Measurements from ENCODE around the gene SARDH.

The SARDH gene, protein sequence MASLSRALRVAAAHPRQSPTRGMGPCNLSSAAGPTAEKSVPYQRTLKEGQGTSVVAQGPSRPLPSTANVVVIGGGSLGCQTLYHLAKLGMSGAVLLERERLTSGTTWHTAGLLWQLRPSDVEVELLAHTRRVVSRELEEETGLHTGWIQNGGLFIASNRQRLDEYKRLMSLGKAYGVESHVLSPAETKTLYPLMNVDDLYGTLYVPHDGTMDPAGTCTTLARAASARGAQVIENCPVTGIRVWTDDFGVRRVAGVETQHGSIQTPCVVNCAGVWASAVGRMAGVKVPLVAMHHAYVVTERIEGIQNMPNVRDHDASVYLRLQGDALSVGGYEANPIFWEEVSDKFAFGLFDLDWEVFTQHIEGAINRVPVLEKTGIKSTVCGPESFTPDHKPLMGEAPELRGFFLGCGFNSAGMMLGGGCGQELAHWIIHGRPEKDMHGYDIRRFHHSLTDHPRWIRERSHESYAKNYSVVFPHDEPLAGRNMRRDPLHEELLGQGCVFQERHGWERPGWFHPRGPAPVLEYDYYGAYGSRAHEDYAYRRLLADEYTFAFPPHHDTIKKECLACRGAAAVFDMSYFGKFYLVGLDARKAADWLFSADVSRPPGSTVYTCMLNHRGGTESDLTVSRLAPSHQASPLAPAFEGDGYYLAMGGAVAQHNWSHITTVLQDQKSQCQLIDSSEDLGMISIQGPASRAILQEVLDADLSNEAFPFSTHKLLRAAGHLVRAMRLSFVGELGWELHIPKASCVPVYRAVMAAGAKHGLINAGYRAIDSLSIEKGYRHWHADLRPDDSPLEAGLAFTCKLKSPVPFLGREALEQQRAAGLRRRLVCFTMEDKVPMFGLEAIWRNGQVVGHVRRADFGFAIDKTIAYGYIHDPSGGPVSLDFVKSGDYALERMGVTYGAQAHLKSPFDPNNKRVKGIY

DNA sequence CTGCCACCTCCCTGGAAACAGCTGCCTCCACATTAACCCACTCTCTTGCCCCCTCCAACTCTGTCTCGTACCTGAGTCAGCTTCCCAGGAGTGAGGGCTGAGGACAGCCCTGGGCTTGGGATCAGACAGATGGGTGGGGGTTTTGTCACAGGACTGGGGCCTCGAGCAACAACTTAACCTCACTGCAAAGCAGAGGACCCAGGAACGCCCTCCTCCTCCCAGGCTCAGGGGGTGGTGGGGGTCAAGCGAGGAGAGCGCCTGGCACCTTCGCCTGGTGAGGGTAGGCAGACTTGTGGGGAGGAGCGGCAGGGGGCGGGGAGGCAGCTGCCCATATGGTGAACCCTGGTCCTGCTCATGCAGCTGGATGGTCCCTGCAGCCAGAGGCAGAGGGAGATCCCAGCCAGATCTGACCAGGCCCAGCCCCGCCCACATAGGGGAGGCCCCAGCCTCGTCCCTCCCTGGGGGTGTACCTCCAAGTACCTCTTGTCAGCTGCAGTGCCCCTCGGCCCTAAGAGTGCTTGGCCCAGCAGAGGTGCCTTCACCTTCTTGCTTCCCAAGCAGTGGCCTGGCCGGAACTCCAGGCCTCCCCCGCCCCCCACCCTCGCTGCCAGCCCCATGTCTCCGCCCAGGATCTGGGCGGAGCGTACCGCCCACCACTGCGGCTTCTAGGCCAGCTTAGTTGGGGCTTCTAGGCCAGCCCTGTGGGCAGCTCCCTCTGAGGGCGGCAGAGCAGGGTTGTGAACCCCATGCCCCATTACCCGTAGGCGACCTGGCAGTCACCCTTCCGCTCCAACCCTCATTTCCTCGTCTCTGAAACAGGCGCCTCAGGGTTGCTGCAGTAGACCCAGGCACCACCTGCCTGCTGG is at the start of gene SARDH:
Gene SARDH, minus strand, starts transcription at position 579 of the 866 bp plus-strand sequence. CDS start 4,179 bp downstream, outside the sequence.
- no peak for DNase-seq (ENCODE audit: low read depth in 2 of 2)

DNA sequence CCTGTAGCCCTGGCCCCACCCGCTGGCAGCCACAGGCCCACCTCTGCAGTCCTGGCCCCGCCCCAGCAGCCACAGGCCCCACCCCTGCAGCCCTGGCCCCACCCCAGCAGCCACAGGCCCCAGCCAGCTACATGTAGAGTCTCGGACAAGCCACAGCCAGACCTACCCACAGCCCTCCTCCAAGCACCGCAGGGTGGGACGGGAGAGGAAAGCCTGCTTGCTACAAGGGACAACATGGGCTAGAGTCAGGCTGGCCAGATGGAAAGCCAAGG is 49.5 kb upstream of the SARDH start:
- DNase-seq (ENCODE audit: low read depth in 2 of 2) = no peak

DNA sequence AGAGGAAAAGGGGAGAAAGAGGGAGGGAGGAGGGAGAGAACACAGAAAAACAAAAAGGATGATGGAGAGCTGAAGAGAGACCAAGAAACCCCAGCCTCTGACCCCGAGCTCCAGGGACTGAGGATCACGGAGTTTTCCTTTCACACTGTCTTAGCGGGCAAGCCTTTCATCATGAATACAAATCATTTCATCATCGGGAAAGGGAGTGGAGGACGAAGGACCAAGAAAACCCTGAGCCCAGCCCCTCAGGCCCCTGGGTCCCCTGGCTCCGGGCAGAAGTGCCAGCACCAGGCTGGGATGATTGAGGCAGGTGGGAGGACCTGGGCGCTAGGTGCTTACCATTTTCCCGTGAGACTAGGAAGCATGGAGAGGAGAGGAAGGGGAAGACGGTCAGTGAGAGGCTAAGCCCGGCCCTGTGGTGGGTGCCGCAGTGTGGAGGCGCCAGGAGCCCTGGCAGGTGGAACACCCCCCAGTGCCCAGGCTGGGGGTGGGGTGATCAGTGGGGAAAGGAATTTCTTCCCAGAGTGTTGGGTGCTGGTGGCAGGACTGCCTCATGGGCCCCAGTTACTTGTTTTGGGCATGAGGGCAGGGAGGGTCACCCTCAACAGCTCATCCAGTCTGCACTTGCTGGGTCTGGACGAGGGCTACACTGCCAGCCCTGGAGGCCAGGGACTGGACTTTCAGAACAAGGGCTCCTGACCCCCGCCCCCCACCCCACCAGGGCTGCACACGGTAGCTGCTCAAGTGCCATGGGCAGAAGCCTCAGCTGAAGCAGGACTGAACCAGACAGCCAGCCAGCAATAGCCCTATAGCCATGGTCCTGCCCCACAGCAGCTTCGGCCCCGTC is 49.0 kb upstream of the SARDH start:
- no peak for DNase-seq (ENCODE audit: low read depth in 2 of 2)

DNA sequence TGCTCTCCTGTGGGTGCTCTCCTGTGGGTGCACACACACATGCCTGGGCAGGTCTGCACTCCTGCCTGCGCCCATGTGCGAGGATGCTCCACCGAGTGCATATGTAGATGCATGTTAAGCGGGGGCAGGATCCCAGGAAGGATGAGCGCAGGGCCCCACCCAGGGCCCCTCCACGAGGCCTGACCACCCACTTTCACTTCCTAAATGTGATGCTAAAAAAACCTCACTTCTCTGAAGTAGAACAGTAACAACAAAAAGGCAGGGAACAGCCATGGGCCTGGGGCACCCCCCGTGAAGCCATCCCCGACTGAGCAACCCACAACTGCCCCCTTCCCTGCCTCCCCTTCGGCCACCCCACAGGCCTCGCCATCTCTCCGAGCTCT is 48.2 kb upstream of the SARDH start:
- no peak for DNase-seq (ENCODE audit: low read depth in 2 of 2)

DNA sequence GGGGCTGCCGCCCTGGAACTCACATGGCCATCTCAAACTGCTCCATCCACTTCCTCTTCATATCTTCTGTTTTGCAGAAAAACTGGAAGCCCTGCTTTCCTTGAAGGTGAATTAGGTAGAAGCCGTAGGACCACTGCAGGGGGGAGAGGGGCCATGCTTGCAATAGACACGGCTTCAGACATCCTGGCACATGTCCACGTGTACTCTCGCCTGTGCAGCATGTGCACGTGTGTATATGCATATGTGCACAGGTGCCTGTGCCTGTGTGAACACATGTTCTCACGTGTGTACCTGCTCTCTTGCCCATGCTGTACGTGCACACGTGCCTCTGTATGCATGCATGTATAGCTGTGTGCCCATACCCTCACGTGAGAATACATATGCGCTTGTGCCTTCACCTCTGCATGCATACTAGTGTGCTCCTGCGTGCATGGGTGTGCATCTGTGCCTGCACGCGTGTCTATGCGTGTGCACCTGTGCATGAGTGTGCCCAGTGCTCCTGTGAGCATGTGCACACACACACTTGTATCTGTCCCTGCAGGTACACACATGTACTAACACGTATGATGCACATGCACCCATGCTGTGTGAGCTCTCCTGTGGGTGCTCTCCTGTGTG is 47.7 kb upstream of the SARDH start:
- DNase-seq (ENCODE audit: low read depth in 2 of 2) = no peak

DNA sequence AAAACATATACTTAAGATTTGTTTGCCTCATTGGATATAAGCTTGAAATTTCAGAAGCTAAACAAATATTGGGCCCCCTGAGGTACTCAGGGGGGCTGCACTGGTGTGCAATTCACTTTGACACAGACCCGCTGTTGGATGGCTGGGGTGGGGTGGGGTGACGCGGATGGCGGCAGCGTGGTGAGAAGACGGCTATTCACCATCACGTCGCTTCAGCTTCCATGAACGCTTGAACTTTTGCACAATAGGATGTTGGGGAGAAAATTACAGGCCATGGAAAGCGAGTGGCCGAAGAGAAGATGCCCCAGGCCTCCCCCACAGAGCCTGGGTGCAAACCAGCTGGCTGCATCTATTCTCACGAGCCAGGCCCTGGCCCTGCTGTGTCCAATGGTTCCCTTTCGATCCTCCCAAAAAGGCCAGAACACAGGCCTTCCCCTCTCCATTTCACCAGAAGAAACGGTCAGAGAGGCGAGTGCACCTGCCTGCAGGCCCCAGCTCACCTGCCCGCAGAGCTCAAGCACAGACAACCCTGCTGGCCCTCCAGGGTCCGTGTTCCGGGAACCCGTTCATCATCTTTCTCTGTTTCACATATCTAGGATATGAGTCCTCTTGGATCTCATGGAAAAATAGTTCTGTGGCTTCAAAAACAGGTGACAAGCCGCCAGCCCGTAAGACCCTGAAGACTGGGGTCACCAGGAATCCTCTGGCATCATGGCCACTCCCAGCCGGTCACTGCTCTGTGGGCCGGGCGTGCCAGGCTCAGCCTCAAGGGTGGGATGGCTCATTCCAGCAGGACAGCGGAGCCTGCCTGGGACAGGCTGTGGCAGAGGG is 46.8 kb upstream of the SARDH start:
- DNase-seq (ENCODE audit: low read depth in 2 of 2) = no peak

DNA sequence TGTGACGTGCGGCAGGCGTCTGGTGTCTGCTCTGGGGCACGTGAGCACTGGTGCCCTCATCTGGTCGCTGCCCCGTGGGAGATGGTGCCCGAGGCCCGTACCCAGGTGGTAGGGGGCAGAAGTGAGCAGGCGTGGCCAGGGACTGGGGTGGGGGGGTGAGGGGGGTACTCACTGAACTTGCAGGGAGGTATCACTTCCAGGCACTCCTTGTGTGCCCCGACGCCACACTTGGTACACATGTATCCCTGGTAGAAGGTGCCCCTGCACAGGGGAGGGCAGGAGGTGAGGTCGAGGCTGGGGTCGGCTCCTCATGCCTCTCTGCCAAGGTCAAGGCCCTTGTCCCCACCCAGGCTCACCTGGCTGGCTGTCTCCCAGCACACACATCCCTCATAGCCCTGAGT is 45.2 kb upstream of the SARDH start:
- no peak for DNase-seq (ENCODE audit: low read depth in 2 of 2)

DNA sequence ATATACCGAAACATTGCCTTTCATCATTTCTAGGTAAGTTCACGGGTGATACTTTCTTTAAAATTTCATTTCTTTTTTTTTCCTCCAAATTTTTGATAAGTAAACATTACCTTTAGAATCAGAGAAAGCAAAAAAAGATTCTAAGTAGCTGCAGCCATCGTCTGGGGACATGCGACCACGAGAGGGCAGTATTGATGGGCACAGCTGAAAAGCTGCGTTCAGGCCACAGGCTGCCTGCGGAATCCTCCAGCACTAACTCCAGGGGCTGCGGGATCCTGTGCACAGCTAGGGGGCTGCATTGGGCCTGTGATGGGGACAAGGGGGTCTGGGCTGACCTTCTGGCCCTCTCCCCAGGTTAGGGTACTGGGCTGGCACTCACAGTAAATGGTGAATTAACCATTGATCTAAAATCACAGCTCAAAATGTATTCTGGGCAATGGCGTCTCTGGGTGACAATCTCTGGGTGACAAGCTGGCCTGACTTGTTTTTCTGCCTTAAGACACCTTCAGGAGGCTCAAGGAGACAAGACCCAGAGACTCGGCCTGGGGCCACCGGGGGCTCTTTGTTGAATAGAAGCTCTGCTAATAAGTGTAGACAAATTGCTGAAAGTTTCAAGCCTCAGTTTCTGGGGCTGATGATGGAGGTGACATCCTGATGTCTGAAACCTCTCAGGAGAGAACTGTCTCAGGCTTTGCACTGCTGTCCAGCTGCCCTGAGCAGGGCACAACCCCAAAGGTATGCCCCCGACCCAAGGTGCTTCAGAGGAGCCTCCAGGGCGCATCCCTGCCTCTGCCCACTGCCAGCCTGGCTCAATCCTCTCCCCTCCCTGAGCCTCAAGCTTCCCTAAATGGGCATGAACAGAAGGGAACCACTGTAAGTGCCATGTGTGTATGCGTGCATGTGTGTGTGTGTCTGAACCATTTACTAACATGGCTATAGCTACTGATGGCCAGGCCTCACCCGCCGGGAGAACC is 44.3 kb upstream of the SARDH start:
- DNase-seq (ENCODE audit: low read depth in 2 of 2) = peak; percentile 23 to 24

DNA sequence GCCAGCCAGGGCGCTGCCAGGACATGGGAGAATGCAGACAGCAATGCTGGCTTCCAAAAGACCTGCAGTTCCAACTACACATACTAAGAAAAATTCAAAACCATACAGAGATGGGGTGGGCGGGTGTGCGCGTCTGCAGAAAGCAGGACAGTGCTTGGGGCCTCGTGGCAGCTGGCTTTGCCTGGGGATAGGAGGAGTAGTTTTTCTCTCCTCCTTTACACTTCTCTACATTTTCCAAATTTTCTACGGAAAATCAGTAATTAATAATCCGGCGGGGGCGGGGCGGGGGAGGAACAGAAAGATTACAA is 43.6 kb upstream of the SARDH start:
- no peak for DNase-seq (ENCODE audit: low read depth in 2 of 2)

DNA sequence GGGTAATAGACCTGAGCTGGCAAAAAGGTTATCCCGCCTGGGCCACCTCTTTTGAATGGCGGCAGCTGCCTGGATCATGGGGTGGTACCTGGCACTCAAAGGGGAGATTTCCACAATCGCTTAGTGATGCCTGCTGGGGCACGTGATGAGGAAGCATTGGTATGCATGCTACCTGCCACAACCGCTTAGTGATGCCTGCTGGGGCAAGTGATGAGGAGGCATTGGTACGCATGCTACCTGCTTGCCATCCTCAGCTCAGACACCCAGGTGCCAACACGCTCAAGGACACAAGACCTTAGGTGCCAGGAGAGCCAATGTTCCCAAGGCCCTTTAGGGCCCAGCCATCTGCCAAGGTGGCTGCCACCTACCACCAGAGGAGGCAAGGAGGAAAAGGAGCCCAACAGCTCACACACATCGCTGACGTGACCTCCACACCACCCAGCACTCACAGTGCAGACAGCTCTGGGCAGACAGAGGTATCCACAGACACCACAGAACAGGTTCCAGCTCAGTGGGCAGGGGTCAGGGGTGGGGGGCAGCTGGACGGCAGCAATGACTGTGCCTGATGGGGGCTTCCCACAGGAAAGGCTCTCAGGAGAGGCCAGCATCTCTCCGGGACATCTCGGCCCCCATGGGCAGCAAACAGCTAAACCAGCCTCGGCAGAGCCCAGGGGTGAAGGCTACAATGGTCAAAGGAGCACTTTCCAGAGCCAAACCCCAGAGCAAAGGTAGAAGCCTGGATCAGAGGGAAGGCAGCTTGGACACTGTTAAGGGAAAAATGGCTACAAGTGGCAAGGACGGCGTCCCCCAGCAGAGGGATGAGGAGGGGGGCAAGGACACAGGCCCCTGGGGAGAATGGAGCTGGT is 43.0 kb upstream of the SARDH start:
- DNase-seq (ENCODE audit: low read depth in 2 of 2) = no peak

DNA sequence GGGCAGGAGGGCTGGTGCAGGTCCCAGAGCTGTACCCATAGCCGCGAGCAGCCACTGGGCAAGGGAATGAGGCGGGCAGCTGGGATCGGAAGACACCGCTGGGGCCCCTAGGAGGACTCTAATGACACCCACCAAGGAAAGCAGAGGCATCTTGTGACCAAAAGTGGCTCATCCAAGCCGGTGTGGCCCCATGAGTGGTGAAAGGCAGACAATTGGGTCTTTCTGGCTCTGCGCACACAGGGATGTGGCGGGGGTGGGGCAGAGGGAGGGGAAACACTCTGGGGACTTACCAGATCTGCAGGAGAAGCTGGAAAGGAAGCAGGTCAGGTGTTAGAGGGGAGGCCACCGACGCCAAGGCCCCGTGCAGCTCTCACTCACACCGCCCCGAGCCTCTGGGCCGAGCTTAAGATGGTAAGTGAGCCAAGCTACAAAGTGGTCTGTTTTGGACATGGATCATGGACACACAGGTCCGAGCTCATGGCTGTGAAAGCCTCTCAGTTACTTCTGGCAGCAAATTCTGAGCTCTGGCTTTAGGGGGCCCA is 42.3 kb upstream of the SARDH start:
- DNase-seq (ENCODE audit: low read depth in 2 of 2) = no peak

DNA sequence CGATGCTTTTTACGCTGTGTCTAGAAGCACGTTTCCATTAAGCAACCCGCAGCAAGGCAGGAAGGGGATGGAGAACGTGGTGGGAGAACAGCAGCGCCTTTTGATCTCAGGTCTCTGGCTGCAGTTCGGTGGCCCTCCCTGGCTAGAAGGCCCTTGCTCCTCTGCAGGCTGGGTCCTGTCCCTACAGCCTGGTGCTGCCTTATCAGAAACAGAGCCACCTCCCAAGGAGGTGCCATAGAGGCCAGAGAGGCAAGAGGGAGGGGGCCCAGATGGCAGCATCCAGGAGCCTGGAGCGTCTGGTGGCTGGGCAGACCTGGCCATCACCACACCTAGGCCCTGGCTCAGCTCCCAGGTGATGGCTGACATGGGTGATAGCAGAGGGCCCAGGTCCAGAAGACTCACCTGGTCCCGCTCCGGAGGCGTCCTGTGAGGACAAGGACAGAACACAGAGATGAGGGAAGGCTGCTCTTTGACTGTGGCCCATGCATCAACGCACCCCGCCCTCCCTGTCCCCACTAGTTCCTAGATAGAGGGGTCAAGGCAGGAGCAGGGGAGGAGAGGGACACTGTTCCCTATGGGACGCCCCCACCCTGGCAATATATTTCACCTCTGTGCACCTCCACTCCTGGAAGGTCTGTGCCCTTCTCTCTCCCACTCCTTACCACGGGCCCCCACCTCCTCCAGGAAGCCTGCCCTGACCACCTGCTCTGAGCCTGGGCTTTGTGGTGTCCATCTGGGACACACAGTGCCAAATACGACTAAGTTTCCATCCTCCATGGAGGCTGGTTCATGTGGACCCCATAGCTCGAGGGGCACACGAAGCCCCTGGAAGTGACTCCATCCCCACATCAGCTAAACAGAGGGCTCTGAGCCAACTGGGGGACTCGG is 41.6 kb upstream of the SARDH start:
- DNase-seq (ENCODE audit: low read depth in 2 of 2) = no peak

DNA sequence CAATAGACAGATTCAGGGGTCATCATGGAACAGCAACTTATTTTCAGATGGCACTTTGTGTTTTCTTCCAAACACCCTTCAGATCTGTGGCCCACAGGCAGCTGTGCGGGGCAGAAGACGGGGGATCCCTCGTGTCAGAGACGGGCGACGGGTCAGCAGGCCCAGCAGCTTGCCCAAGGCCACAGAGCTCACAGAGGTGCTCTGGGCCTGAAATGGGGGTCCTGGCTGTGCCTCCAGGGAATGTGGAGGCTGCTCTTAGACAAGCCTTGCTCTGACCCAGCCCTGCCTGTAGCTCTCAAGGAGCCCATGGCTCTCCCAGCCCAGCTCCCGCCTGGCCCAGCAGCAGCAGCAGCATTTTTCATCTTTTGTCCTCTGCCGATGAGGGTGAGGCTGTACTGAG is 40.9 kb upstream of the SARDH start:
- DNase-seq (ENCODE audit: low read depth in 2 of 2) = no peak

DNA sequence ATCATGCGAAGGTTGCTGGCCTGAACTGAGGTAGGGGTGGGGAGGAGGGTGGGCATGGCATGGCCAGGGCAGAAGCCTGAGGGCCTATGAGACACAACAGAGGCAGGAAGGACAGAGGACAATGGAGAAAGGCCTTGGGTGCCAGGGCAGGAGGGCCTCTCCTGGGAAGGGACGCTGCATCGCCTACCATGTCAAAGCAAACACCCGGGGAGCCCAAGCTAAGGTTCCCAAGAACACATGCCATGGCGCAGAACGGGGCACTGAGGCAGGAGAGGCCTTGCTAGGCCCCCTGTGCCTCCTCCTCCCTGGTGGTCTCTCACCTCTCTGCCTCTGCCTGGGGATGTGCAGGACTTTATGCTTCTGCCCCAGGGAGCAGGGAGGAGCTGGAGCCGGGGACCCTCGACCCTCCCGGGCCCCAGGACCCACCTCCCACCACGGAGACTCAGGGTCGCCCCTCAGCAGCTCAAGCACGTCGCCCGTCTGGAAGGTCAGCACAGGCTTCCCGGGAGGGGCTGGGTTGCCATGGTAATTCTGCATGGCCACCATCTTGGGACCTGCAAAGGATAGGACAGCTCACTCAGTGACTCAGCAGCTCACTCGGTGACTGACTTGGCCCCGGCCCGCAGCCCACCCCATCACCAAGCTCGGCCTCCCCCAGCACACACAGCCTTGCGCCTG is 40.3 kb upstream of the SARDH start:
- no peak for DNase-seq (ENCODE audit: low read depth in 2 of 2)

DNA sequence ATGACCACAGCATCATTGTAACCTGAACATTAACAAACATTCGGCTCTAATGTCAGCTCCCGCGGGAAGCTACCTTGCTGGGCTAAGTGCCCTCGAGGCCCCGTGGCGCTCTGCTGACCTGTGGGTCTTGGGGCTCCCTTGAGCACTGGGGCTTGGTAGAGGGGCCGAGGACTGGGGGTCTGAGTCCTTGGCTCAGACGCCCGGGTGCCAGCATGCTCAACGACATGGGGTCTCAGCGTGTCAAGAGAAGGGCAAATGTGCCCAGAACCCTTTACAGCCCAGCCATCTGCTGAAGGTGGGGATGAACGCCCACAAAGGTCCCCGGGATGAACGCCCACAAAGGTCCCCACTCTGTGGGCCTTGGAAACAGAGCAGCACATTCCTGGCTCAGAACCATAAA is 39.7 kb upstream of the SARDH start:
- no peak for DNase-seq (ENCODE audit: low read depth in 2 of 2)

All from fibroblast of skin of left quadriceps (primary cell).